Measurements from ENCODE around the gene STN1.
"Not testable (repeated sequence)": the region's sequence is repeated elsewhere in the genome, so short reads cannot be mapped to it uniquely, and the experiment has no call there.

The STN1 gene

GRCh38 chr10:103858360-103858759, 59.6 kb downstream of the STN1 start:
- no peak for DNase-seq

- DNase-seq = no peak
Observed at GRCh38 chr10:103856797-103857170, 61.2 kb downstream of the STN1 start.

- peak; percentile 45 for DNase-seq
Observed at GRCh38 chr10:103855852-103856796, 61.9 kb downstream of the STN1 start.

GRCh38 chr10:103855424-103855823, 62.6 kb downstream of the STN1 start, which contains the start of gene SH3PXD2A:
Gene SH3PXD2A, minus strand, starts transcription at chr10:103855576. Its CDS starts 310 bp downstream, at chr10:103855266.
- peak; percentile 45 for DNase-seq

- peak; percentile 32 for DNase-seq
Observed at GRCh38 chr10:103854686-103855391, 63.1 kb downstream of the STN1 start.

- no peak for DNase-seq
Observed at GRCh38 chr10:103854265-103854685, 63.7 kb downstream of the STN1 start.

- peak; percentile 28 for DNase-seq
Observed at GRCh38 chr10:103853428-103854264, 64.3 kb downstream of the STN1 start.

- no peak for DNase-seq
Observed at GRCh38 chr10:103852856-103853255, 65.1 kb downstream of the STN1 start.

- DNase-seq = no peak
Observed at GRCh38 chr10:103852189-103852711, 65.7 kb downstream of the STN1 start.

- DNase-seq = no peak
Observed at GRCh38 chr10:103851261-103851660, 66.7 kb downstream of the STN1 start.

GRCh38 chr10:103850572-103850895, 67.5 kb downstream of the STN1 start:
- no peak for DNase-seq

GRCh38 chr10:103849880-103850571, 68.0 kb downstream of the STN1 start:
- DNase-seq = no peak

GRCh38 chr10:103849212-103849877, 68.6 kb downstream of the STN1 start:
- DNase-seq = no peak

- DNase-seq = no peak
Observed at GRCh38 chr10:103847909-103848468, 70.0 kb downstream of the STN1 start.

GRCh38 chr10:103847346-103847745, 70.6 kb downstream of the STN1 start:
- no peak for DNase-seq

- DNase-seq = no peak
Observed at GRCh38 chr10:103845972-103846371, 72.0 kb downstream of the STN1 start.

- not testable (repeated sequence) for DNase-seq
Observed at GRCh38 chr10:103845346-103845745, 72.6 kb downstream of the STN1 start.

GRCh38 chr10:103843854-103844570, 74.0 kb downstream of the STN1 start:
- DNase-seq = no peak

GRCh38 chr10:103843045-103843444, 74.9 kb downstream of the STN1 start:
- no peak for DNase-seq

GRCh38 chr10:103842605-103843004, 75.4 kb downstream of the STN1 start:
- DNase-seq = no peak

GRCh38 chr10:103841519-103841918, 76.5 kb downstream of the STN1 start:
- DNase-seq = no peak
